Fibroblast of skin of left quadriceps (primary cell): Measurements from ENCODE around the gene SELENOO.

ENCODE experiments used
- DNase-seq, 2 experiments: peaks; one replicate each; pipeline ENCODE4 v3.0.0-alpha.2; 2013; ENCODE audit warnings: low read depth in 2 of 2

Gene SELENOO

DNA sequence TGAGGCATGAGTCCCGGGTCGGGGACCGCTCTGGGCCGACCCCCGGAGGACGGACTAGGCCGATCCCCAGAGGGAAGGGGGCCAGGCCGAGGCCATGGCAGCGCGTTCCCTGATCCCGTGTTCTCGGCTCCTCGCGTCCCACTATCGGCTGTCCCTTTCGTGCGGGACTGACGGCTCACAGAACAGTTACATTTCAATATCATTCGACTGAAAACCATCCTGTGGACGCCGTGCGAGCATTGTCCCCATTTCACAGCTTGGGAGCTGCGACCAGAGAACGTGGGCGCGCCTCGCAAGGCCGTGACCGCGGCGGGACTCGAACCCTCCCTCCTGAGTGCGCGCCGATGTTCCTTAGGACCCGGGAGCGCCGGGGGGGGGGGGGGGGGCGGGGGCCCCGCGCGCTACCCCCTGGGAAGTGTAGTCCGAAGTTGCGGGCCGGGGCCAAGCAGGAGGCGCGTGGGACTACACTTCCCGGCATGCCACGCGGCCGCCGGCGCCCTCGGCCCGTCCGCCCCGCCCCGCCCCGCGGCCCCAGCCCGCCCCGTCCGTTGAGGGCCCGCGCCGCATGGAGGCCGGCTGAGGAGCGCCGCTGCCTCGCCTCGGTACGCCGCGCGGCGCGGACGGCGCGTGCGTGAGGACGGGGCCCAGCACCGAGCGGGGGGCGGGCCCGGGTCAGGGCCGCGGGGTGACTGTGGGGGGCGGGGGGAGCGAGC is 15.3 kb upstream of the SELENOO start, which contains the start of gene TRABD:
TSS of gene TRABD (plus strand) at position 539 of the 713 bp plus-strand sequence. CDS start 7,148 bp downstream, outside the sequence.
- DNase-seq = peak; percentile 78 to 81

DNA sequence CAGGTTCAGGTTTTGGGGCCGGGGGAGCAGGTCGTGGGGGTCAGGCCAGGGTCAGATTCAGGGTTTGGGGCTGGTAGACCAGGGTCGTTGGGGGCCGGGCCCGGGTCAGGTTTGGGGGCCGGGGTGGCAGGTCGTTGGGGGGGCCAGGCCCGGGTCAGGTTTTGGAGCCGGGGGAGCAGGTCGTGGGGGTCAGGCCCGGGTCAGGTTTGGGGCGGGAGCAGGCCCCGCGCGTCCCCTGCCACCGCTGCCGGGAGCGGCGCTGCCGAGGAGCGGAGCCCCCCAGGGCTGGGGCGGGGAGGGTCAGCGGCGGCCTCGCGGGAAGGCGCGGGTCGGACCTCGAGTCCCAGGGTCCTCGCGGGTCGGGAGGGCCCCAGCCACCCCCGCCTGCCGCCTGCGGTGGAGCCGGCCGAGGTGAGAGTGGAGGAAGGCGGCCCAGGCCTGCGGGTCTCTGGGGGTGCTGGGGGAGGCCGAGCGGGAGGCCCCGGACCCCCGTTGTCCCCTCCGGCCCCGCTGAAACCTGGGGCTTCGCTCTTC is 14.6 kb upstream of the SELENOO start:
- DNase-seq = no peak

GRCh38 chr22:50186761-50187523 is 13.9 kb upstream of the SELENOO start:
- DNase-seq = no peak

- no peak for DNase-seq
Observed at GRCh38 chr22:50188356-50188755, 12.5 kb upstream of the SELENOO start.

DNA sequence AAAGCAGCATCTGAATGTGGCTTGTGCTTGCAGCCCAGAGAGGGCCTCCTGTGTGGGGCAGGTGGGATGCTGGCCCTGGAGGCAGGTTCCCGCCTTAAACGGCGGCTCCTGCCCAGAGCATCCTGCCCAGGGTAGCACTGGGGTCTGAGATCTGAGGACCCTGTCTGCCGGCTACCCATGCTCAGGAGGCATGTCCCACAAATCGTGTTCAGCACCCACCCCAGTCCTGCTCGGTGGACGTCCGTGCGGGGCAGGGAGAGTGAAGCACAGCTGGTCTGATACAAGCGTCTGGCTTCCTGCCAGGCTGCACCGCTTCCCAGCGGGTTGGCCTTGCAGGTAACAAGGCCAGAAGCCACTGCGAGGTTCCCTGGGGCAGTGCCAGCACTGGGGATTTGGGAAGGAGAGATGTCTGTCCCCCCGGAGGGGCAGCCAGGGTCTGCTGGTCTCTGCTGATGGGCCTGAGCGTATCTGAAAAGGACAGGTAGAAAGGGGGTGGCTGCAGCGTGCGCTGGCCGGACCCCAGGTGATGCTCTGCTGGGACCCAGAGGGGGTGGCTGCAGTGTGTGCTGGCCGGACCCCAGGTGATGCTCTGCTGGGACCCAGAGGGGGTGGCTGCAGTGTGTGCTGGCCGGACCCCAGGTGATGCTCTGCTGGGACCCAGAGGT is 11.5 kb upstream of the SELENOO start:
- DNase-seq = no peak

DNA sequence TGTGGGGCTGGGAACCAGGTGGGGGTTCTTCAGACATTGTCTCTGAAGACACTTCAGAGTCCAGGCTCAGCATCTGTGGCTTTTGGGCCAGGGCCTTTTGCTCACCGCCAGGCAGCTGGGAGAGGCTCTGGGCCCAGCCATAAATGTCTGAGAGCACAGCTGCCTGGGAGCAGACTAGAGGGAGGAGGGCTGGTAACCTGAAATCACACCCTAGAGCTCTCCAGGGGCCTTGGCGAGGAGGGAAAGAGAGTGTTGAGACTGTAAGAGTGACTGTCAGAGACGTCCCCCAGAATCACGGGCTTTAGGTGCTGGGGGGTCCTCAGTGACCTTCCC is 11.0 kb upstream of the SELENOO start:
- DNase-seq = no peak

GRCh38 chr22:50190182-50190940 is 10.4 kb upstream of the SELENOO start:
- DNase-seq = no peak

DNA sequence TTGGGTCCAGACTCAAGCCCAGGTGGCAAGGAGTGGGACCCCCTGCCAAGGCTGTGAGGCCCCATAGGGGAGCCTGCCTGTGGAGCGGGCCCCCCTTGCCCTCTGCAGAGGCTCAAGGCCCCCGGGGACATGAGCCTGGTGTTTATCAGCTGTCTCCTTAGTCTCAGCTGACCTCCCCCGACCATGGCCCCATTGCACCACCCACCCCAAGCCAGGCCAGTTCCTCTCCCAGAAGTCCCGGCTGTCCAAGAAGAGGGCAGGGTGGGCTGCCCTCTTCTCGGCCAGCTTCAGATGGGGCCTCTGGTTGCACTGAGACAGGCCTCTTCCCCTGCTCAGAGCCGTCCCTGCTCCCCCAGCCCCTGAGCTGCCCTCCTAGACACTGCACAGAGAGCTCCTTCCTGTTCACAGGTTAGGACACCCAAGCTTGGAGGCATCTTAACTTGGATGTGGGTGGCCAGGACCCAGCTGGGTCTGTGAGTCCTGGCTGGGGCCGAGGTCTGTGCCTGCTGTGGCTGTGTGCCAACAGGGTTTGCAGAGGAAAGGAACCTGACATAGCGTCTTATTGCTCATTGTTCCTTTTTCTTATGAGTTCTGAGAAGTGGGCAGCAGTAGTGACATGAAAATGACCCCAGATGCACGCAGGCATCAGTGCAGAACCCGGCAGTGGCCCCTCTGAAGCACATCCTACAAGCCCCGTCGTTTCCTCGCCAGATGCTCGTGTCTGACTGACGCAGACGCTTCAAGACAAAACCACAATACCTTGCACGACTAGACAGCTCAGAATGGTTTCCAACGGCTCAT is 9.7 kb upstream of the SELENOO start:
- DNase-seq = no peak

DNA sequence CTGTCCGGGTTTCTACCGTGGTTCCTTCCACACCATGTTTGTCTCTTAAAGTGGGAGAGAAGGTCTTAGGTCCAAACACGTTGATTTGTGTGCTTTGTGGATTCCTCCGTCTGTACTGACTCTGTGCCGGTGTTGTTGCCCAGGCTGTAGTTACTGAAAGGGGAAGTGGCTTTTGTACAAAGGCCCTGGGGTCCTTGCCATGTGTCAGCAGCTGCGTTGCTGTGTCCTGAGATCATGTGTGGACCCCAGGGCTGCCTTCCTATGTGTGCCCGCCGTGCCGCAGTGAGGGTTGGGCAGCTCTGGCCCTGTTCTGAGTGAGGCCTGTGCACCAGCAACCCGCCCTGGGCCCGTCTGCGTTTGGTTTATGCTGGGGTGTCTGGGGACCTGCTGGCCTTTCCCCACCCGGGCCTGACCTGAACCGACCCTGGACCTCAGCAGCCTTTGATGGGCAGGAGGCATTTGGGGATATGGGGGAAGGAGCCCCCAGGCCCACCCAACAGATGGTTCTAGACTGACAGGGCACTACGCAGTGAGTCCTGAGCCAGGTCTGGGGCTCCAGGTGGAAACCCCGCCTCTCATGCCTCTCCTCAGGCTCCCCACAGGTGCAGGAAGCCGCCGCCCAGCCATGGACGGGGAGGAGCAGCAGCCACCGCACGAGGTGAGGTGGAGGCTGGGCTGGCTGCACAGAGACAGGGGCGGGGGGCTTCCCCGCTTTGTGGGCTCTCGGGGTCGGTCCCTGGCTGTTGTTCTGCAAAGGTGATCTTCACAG is 8.2 kb upstream of the SELENOO start:
- DNase-seq = no peak

- DNase-seq = no peak
Observed at GRCh38 chr22:50193621-50194020, 7.2 kb upstream of the SELENOO start.

DNA sequence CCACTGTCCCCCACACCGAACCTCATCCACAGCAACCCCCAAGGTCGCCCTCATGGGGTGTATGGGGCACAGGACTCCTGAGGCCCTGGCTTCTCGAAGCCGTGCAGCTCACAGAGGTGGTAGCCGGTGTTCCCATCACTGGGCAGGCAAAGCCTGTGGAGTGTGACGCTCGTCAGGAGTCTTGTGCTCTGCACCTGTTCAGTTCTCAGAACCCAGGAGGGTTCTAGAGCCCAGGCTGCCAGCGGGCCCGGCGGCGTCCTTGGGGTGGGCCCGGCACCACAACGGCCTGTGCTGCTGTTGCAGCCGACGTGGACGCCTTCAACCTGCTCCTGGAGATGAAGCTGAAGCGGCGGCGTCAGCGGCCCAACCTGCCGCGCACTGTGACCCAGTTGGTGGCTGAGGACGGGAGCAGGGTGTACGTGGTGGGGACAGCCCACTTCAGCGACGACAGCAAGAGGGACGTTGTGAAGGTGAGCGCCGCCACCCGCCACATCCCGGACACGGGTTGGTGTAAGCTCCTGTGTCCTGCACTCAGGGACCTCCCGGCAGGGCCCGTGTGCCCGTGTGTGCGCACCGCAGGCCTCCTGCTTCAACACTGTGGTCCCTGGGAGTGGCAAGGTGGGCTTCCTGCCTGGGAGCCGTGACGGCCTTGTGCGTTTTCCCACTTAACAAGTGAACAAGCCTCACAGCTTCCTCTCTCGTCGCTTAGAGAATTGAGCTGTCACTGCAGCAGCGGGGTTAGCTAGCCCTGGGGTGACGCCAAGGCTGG is 6.6 kb upstream of the SELENOO start:
- DNase-seq = no peak

DNA sequence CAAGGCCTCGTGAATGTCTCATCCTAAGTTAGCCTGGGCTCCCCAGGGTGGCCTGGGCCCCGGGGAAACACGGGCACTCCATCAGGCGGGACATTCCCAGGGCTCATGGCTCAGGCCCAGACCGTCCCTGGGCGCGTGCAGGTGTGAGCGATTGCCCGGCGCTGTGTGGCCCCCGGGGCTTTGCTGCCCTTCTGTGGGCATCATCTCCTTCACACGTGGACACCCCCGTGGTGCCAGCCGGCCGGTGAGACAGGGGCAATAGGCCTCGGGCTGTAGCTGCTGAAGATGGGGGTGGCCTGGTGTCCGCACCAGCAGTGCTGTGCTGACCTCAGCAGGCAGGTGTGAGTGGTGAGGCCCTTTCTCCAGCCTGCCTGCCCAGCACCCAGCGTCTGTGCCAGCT is 4.6 kb upstream of the SELENOO start:
- DNase-seq = no peak

DNA sequence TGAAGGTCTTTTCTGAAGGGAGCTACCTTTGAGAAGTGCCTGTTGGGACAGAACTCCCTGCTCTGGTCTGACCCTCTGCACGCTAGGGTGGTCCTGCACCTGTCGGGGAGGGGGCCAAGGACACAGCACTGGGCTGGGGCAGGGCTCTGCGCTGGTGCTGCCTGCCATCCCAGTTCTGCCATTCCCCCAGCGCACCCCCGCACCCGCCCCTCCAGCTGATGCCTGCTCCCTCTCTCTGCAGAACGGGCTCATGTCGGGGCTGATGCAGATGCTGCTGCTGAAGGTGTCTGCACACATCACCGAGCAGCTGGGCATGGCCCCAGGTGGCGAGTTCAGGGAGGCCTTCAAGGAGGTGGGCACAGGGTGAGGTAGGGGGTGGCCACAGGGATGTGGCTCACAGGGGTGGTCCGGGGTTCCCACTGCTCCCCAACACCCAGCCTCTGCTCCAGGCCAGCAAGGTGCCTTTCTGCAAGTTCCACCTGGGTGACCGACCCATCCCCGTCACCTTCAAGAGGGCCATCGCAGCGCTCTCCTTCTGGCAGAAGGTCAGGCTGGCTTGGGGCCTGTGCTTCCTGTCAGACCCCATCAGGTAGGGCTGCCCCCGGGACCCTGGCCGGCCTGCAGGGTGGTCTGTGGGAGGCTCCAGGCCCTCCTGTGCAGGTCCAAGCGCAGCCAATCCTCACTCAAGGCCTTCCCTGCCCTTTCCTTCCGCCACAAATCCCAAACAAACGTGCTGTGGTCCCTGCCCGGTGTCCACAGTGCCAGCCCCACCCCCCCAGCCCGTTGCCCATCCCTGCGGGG is 3.6 kb upstream of the SELENOO start:
- no peak for DNase-seq

GRCh38 chr22:50197856-50198623 is 2.8 kb upstream of the SELENOO start:
- DNase-seq = no peak

DNA sequence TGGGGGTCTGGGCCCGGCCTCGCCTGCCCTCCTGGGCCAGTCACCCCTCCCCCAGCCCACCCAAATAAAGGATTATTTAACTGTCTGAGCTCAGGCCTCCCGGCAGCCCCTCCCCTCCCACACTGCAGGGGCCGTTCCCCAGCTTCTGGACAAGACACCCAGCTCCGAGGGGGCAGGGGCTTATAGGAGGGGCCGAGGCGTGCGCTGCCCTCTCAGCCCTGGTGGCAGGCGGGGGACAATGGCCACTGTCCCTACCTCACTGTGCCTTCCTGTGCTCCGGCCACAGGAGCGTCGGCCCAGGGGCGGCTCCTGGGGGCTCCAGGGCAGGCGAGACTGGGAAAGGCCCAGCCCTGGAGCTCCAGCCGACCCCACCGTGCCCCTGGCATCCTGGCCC is 2.2 kb upstream of the SELENOO start:
- DNase-seq = no peak

GRCh38 chr22:50199251-50199721 is 1.5 kb upstream of the SELENOO start:
- no peak for DNase-seq

DNA sequence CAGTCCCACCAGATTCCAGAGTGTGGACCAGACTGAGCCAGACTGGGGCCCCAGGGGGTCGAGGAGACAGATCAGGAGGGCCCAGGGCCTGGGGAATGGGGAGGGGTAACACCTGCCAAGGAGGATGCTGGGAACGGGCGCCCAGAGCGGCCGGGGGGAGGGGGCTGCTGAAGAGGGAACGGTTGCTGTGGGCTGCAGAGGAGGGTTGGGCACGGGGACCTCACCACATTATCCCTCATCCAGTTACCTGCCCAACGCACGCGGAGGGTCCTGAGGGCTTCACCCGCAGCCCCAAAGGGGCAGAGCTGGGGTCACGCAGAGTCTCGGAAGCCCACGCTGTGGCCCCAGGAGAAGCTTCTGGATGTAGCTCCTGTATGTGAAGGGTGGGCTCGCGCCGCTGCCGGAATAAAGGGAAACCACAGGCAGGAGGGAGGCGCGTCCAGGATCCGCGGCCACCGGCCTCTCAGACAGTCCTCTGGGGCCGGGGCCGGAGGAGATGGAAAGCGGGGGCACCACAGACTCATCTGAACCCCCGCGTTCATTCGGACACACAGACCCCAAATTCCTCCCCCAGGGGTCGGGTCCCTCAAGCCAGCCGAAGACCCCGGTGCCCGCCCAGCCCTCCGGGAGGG is 866 bp upstream of the SELENOO start:
- no peak for DNase-seq
